Right hindlimb (tissue), 1 donor: ENCODE data around the gene TIMM10.
"Not testable (repeated sequence)": the region's sequence is repeated elsewhere in the genome, so short reads cannot be mapped to it uniquely, and the experiment has no call there.

Experiments used
- DNase-seq: peaks from one replicate; pipeline ENCODE4 v3.0.0-alpha.2; 2018

The TIMM10 gene

GRCh38 chr11:57541169-57541568, 10.6 kb upstream of the TIMM10 start:
- no peak for DNase-seq

GRCh38 chr11:57539342-57539741, 8.8 kb upstream of the TIMM10 start:
- DNase-seq: no peak

GRCh38 chr11:57536947-57537619, 6.5 kb upstream of the TIMM10 start, which contains the start of gene SMTNL1:
Gene SMTNL1, plus strand, starts transcription at chr11:57537595. Its CDS starts 5,048 bp downstream, at chr11:57542643.
- peak; percentile 29 for DNase-seq

DNA sequence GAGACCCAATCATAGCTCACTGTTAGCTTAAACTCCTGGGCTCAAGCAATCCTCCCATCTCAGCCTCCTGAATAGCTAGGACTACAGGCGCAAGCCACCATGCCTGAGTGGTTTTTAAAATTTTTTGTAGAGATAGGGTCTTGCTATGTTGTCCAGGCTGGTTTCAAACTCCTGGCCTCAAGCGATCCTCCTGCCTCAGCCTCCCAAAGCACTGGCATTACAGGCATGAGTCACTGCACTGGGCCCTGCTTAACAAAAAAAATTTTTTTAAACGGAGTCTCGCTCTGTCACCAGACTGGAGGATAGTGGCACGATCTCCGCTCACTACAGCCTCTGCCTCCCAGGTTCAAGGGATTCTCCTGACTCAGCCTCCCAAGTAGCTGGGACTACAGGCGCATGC, 3.9 kb upstream of the TIMM10 start:
- DNase-seq: not testable (repeated sequence)

DNA sequence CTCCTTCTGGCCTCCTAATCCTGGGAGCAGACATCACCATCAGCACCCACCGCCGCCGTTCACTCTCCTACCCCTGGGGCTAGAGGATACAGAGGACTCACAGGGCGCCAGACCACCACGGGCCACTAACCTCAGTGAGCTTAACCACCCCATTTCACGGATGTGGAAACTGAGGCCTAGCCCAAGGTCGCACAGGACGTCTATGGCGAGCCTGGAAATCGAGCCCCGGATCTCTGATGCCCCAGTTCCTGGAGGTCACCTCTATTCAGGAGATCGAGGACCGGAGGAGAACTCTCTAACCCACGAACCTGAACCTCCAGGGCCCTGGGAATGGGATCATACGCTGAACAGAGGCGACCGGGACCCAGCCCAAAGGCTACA, 349 bp downstream of the TIMM10 start:
- DNase-seq: no peak

GRCh38 chr11:57529012-57529411, 1.5 kb downstream of the TIMM10 start:
- DNase-seq: no peak

- peak; percentile 67 for DNase-seq
These were observed 3.4 kb downstream of the TIMM10 start for GRCh38 chr11:57527056-57527631.

DNA sequence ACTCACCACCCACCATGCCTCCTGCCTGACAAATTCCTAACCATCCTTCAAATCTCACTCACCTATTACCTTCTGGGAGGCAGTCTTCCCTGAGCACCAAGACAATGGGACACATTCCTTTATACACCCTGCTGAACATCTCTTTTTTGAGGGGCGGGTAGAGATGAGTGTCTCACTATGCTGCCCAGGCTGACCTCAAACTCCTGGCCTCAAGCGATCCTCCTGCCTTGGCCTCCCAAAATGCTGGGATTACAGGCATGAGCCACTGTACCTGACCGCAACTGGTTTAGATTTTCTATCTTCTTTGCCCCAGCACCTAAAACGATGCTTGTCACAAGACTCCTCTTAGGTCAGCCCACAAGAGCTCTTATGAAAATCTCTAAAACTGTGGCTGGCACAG, 7.1 kb downstream of the TIMM10 start:
- no peak for DNase-seq

GRCh38 chr11:57521116-57521515, 9.4 kb downstream of the TIMM10 start:
- no peak for DNase-seq

DNA sequence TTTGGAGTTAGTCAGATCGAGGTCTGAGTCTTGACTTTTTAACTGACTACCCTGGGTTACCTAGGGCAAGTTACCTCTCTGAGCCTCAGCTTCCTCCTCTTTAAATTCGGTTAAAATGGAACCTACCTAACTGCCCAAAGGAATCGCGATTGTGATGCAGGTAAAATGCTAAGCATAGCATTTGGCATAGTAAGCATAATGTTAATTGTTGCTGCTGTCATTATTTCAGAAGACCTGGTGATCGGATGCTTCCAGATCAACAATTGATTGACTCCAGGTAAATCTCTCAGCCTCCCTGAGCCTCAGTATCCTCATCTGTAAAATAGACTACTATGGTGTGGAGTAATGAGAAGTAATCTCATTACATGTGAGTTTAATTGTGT, 14.5 kb downstream of the TIMM10 start:
- DNase-seq: no peak

DNA sequence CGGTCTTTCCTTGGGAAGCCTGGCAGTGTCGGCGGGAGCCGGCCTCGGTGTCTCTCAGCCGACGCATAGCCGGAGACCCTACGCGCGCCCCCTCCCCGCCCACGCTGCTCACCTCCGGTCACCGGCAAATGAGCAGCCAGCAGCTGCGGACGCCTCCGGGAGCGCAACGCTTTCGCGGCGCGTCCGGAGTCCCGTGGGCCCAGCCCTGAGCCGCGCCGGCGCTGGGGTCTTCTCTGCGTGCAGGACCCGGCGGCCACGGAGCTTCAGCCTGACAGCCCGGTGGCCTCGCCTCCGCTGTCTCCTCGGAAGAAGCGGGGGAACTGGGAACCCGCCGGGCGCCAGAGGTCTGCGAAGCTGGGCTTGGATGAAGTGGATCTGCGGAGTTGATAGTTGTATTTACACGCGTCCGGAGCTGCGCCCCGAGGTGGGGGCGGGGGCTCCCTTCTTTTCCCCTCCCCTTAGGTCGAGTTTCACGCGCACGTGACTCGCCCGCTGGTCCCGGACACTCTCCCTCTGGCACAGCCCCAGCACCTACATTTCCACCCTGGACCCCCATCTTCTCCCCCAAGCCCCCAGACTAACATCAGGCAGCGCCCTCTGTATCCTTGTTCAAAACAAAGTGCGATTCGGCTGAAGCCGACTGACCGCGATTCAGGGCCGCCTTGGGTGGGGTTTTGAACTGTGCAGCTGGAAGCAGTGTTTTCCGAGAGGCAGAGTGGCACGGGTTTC, 15.1 kb downstream of the TIMM10 start, which contains the start of gene SLC43A1:
TSS of gene SLC43A1 (minus strand) at position 371 of the 729 bp plus-strand sequence. CDS start 1,591 bp downstream, outside the sequence.
- DNase-seq: peak; percentile 77

DNA sequence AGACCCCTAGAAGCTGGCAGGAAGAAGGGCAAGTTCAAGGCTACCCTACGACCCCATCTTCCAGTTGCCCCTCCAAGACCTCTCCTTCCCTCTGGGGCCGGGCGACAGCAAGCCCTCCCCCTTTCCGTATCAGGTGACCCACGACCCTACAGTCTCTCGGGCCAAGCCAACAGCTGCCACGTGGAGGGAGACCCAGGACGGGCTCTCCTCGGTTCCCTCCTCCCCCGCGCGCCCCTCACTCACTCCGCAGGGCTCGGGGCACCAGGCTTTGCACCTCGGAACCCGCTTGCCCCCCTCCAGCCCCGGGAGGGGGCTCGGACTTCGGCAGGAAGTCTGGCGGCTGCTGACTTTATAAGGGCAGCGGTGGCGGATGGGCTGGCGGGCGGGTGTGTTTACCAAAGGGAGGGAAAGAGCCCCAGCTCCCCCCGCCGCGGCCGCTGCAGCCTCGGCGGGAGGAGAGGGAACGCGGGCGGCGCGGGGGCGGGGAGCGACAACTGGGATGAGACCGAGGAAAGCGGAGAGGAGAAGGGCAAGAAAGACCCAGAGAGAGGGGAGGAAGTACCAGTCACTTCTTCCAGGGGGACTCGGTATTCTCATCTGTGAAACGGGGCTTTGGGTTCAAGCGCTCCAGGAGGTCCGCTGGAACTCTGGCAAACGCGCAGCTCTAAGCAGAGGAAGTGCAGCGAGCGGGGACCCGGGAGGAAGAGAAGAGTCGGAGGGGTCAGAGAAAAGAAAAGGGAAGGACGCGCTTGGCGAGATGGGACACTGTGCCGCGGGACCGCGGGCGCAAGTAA, 15.8 kb downstream of the TIMM10 start:
- DNase-seq: peak; percentile 66

GRCh38 chr11:57513911-57514537, 16.5 kb downstream of the TIMM10 start:
- DNase-seq: peak; percentile 57

GRCh38 chr11:57513452-57513795, 17.1 kb downstream of the TIMM10 start:
- DNase-seq: no peak

GRCh38 chr11:57512646-57513451, 17.7 kb downstream of the TIMM10 start:
- DNase-seq: no peak

GRCh38 chr11:57511741-57512430, 18.7 kb downstream of the TIMM10 start:
- DNase-seq: no peak

DNA sequence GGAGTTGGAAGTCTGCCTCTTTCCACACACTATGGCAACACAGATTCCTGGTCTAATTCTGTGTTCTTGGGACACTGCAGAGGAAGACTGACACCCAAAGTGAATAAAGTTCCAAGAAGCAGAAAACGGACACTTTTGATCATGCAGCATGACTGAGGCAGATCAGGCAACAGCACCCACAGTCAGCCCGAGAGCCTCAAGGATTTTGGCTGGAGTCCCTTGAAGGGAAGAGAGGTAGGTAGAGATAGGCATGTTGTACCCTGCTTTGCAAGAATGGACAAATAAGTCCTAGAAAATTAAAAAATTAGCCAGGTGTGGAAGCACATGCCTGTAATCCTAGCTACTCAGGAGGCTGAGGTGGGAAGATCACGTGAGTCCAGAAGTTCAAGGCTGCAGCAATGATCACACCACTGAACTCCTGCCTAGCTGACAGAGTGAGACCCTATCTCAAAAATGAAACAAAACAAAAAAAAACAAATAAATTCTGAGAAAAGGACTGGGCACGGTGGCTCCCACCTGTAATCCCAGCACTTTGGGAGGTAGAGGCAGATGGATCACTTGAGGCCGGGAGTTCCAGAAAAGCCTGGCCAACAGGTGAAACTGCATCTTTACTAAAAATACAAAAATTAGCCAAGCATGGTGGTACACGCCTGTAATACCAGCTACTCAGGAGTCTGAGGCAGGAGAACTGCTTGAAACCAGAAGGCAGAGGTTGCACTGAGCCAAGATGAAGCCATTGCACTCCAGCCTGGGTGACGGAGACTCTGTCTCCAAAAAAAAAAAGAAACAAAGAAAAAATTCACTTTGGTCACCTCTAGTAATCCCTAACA, 22.0 kb downstream of the TIMM10 start:
- DNase-seq: no peak

DNA sequence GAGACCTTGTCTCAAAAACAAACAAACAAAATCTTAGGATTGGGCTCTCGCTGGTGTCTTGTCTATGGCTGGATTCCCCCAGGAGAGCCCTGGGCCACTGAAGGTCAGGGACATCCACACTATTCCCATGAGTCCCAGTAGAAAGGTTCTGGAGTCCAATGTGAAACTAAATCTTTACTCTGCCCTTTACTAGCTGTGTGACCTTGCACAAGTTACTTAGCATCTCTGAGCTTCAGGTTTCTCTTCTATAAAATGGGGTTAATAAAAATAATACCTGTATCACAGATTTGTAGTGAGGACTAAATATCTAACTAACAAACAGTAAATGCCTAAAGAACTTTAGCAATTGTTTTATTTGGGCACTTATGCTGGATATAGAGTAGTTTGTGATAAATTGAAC, 24.0 kb downstream of the TIMM10 start:
- DNase-seq: no peak

- DNase-seq: no peak
These were observed 26.0 kb downstream of the TIMM10 start for GRCh38 chr11:57504511-57504910.

GRCh38 chr11:57502870-57503269, 27.7 kb downstream of the TIMM10 start:
- DNase-seq: no peak
